HepG2 (cell line): ENCODE measurements around the gene GUK1. TPM values are rescaled to one million over a fixed set of nuclear protein-coding genes. Genes with fewer than 3 reads are reported as not detected.

ENCODE experiments used
- CREM ChIP-seq, 2 experiments: sonication (generic) in 1 of 2; formaldehyde crosslinking in 1 of 2; IDR thresholded peaks; 2 replicates each; pipeline versions ENCODE4 v1.4.0 to v1.6.1; 2016 to 2020; ENCODE audit warnings: antibody characterized with exemption in 1 of 2, mild to moderate bottlenecking in 1 of 2, missing genetic modification reagents in 1 of 2
- E2F2 ChIP-seq: sonication (generic); formaldehyde crosslinking; IDR thresholded peaks from 2 replicates; pipeline ENCODE4 v1.4.0; 2020; ENCODE audit warnings: missing genetic modification reagents, borderline replicate concordance
- KDM5B ChIP-seq: sonication (generic); formaldehyde crosslinking; IDR thresholded peaks from 2 replicates; pipeline ENCODE4 v1.4.0; 2020; ENCODE audit warnings: missing genetic modification reagents, mild to moderate bottlenecking, borderline replicate concordance
- MIXL1 ChIP-seq: IDR thresholded peaks from 2 replicates; pipeline ENCODE4 v1.6.1; 2016
- REST ChIP-seq, 2 experiments: IDR thresholded peaks; 2 replicates each; pipeline ENCODE4 v1.6.1; 2011 to 2012; ENCODE audit warnings: low read length in 2 of 2, borderline replicate concordance in 1 of 2, low read depth in 1 of 2, mild to moderate bottlenecking in 1 of 2, moderate library complexity in 1 of 2
- SNRNP70 ChIP-seq: fragments of 200-400 bp; formaldehyde crosslinking; IDR thresholded peaks from 2 replicates; pipeline ENCODE4 v1.6.1; 2017; ENCODE audit warnings: mild to moderate bottlenecking, low read depth, low read length, moderate library complexity
- TCF7 ChIP-seq: sonication (generic); IDR thresholded peaks from 2 replicates; pipeline ENCODE4 v1.6.1; 2016; ENCODE audit warnings: antibody characterized with exemption, low read depth
- XBP1 ChIP-seq: sonication (generic); formaldehyde crosslinking; IDR thresholded peaks from 2 replicates; pipeline ENCODE4 v1.5.0; 2020; ENCODE audit warnings: missing genetic modification reagents
- ZNF768 ChIP-seq: sonication (generic); formaldehyde crosslinking; IDR thresholded peaks from 2 replicates; pipeline ENCODE4 v1.4.0; 2020; ENCODE audit warnings: missing genetic modification reagents
- ZSCAN21 ChIP-seq: sonication (generic); formaldehyde crosslinking; IDR thresholded peaks from 2 replicates; pipeline ENCODE4 v1.8.0; 2022; ENCODE audit warnings: mild to moderate bottlenecking, missing genetic modification reagents, moderate library complexity, borderline replicate concordance
- ZZZ3 ChIP-seq: sonication (generic); formaldehyde crosslinking; IDR thresholded peaks from 2 replicates; pipeline ENCODE4 v1.4.0; 2020; ENCODE audit warnings: missing genetic modification reagents, mild to moderate bottlenecking, borderline replicate concordance
- polyA plus RNA-seq, 8 experiments: library from polyadenylated mRNA; depleted of rRNA in 3 of 8; stranded (reverse) in 7 of 8; unstranded in 1 of 8; fragments of >200 nt; fragmentation: Illumina TruSeq in 4 of 8; extraction: Trizol in 4 of 8; gene quantifications; 2 replicates each; pipeline versions ENCODE4 v1.2.1 to v1.2.3, GENCODE V29; 2011 to 2016; ENCODE audit warnings: low read depth in 4 of 8, missing spikeins in 1 of 8, mixed read lengths in 1 of 8; ENCODE audit not compliant: insufficient read depth in 1 of 8
- total RNA-seq, 5 experiments: library from RNA; depleted of rRNA; stranded (reverse); fragments of >200 nt; fragmentation: Illumina TruSeq; extraction: Trizol; gene quantifications; 2 replicates each; pipeline ENCODE4 v1.2.3, GENCODE V29; 2016; ENCODE audit warnings: low read depth in 1 of 5
- TF ChIP-seq, protein P1 (sequence below): IDR thresholded peaks from 2 replicates; pipeline ENCODE4 v1.6.1; 2016; ENCODE audit warnings: missing compliant biosample characterization, missing genetic modification reagents, borderline replicate concordance
- TF ChIP-seq, protein P2 (sequence below): sonication (generic); formaldehyde crosslinking; IDR thresholded peaks from 2 replicates; pipeline ENCODE4 v1.9.0; 2021; ENCODE audit warnings: missing genetic modification reagents, borderline replicate concordance
- TF ChIP-seq, protein P3 (sequence below): sonication (generic); formaldehyde crosslinking; IDR thresholded peaks from 2 replicates; pipeline ENCODE4 v1.8.0; 2022; ENCODE audit warnings: missing genetic modification reagents, mild to moderate bottlenecking, moderate library complexity, borderline replicate concordance

Gene GUK1
- total and polyA plus RNA-seq, 2 of the 13 experiments (the other 11 are each of a cell fraction or from before 2014, with no cell fraction given): 116 to 154 TPM

DNA sequence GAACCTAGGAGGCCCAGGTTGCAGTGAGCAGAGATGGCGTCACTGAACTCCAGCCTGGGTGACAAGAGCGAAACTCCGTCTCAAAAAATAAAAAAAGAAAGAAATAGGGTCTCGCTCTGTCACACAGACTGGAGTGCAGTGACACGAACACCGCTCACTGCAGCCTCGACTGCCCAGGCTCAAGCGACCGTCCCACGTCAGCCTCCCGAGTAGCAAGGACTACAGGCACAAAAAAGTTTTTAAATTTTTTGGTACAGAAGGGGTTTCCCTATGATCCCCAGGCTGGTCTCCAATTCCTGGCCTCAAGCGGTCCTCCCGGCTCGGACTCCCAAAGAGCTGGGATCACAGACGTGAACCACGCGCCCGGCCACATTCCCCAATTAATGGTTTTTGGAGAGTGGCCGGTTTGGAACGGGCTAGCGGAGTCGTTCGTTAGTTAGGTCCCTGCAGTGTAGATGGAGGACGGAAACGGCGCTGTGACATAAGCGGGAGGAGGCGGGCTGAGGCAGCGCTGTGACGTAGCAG lies 611 bp upstream of the GUK1 start (continued):
- TF ChIP-seq, protein P1, sequence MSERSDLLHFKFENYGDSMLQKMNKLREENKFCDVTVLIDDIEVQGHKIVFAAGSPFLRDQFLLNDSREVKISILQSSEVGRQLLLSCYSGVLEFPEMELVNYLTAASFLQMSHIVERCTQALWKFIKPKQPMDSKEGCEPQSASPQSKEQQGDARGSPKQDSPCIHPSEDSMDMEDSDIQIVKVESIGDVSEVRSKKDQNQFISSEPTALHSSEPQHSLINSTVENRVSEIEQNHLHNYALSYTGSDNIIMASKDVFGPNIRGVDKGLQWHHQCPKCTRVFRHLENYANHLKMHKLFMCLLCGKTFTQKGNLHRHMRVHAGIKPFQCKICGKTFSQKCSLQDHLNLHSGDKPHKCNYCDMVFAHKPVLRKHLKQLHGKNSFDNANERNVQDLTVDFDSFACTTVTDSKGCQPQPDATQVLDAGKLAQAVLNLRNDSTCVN: no peak
- TF ChIP-seq SNRNP70 (no peak), KDM5B (CRISPR knock-in tag) (0 out of 2 replicates have a peak, but pooled peaks have one; percentile 10), REST (IDR thresholded peaks at IDR 0.05; ENCODE audit: borderline replicate concordance in 1 of 2, low read depth in 1 of 2, low read length in 2 of 2) (no peak), ZSCAN21 (CRISPR knock-in tag) (no peak), ZZZ3 (CRISPR knock-in tag) (no peak), XBP1 (CRISPR knock-in tag) (no peak), ZNF768 (CRISPR knock-in tag) (no peak), CREM (IDR thresholded peaks at IDR 0.05) (no peak), CREM (CRISPR knock-in tag; IDR thresholded peaks at IDR 0.05) (no peak), E2F2 (CRISPR knock-in tag) (0 out of 2 replicates have a peak, but pooled peaks have one; percentile 78), MIXL1 (no peak), TCF7 (peak; percentile 52; the same call in 1 of the 2 replicates)
- TF ChIP-seq, protein P2, sequence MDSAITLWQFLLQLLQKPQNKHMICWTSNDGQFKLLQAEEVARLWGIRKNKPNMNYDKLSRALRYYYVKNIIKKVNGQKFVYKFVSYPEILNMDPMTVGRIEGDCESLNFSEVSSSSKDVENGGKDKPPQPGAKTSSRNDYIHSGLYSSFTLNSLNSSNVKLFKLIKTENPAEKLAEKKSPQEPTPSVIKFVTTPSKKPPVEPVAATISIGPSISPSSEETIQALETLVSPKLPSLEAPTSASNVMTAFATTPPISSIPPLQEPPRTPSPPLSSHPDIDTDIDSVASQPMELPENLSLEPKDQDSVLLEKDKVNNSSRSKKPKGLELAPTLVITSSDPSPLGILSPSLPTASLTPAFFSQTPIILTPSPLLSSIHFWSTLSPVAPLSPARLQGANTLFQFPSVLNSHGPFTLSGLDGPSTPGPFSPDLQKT: no peak
- TF ChIP-seq, protein P3, sequence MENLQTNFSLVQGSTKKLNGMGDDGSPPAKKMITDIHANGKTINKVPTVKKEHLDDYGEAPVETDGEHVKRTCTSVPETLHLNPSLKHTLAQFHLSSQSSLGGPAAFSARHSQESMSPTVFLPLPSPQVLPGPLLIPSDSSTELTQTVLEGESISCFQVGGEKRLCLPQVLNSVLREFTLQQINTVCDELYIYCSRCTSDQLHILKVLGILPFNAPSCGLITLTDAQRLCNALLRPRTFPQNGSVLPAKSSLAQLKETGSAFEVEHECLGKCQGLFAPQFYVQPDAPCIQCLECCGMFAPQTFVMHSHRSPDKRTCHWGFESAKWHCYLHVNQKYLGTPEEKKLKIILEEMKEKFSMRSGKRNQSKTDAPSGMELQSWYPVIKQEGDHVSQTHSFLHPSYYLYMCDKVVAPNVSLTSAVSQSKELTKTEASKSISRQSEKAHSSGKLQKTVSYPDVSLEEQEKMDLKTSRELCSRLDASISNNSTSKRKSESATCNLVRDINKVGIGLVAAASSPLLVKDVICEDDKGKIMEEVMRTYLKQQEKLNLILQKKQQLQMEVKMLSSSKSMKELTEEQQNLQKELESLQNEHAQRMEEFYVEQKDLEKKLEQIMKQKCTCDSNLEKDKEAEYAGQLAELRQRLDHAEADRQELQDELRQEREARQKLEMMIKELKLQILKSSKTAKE (CRISPR knock-in tag): no peak
